ENCODE data around the gene SORL1. TPM values are rescaled to one million over a fixed set of nuclear protein-coding genes. Genes with fewer than 3 reads are reported as not detected.

The SORL1 gene
- total and polyA plus RNA-seq, 2 of the 8 experiments (the other 6 are each of a cell fraction or from before 2014, with no cell fraction given) = 38.1 to 65.5 TPM

DNA sequence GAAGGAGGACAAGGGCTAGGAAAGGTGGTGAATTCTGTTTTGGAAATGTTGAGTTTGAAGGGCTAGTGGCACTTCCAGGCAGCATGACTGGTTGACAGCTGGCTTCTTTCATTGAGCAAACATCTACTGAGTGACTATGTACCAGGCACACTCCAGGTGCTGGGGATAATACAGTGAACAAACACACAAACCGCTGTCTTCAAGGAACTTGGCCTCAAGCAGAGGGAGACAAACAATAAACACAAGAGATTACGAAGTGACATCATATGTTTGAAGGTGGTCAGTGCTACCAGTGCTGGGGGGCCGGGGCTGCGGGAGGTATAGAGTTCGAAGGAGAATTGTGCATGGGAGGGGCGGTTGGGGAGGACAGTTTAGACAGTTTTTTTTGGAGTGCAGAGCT lies 197.7 kb downstream of the SORL1 start (continued):
- TF ChIP-seq TAF1 (IDR thresholded peaks at IDR 0.05; ENCODE audit: low read depth, low read length) = no peak
- no peak for TF ChIP-seq EGR1 (IDR thresholded peaks at IDR 0.05; ENCODE audit: borderline replicate concordance, low read depth, low read length)

Data from H1 (cell line).